Fibroblast of lung (primary cell): ENCODE results near the gene TMEM176B. TPM values are rescaled to one million over a fixed set of nuclear protein-coding genes. Genes with fewer than 3 reads are reported as not detected.

Source experiments
- DNase-seq, 2 donors: peaks; one replicate each; pipeline versions ENCODE4 v3.0.0 to v3.0.0-alpha.2; 2010; ENCODE audit warnings: low read depth in 2 of 2
- H2AFZ ChIP-seq: 2 replicates; pipeline ENCODE4 v1.5.1; 2012; ENCODE audit warnings: low read length, control low read depth, inconsistent platforms
- H3K27ac ChIP-seq: 2 replicates; pipeline ENCODE4 v1.5.1; 2011; ENCODE audit warnings: low read length, control low read depth; ENCODE audit not compliant: insufficient read depth
- H3K27me3 ChIP-seq: 2 replicates; pipeline ENCODE4 v1.5.1; 2011; ENCODE audit warnings: mild to moderate bottlenecking, low read length; ENCODE audit not compliant: control insufficient read depth, insufficient read depth
- H3K36me3 ChIP-seq: 2 replicates; pipeline ENCODE4 v1.5.1; 2011; ENCODE audit warnings: low read length; ENCODE audit not compliant: control insufficient read depth, insufficient read depth
- H3K4me1 ChIP-seq: 2 replicates; pipeline ENCODE4 v1.5.1; 2011; ENCODE audit warnings: low read length; ENCODE audit not compliant: control insufficient read depth, insufficient read depth; ENCODE audit errors: extremely low read depth
- H3K4me2 ChIP-seq: 2 replicates; pipeline ENCODE4 v1.5.1; 2011; ENCODE audit warnings: low read length, control low read depth; ENCODE audit not compliant: insufficient read depth; ENCODE audit errors: extremely low read depth
- H3K4me3 ChIP-seq, 4 experiments: fragments of 200-600 bp in 1 of 4; sonication (generic) in 1 of 4; replicated peaks in 1 of 4; 2 replicates each; pipeline ENCODE4 v1.5.1; 2011 to 2016; ENCODE audit warnings: low read length in 4 of 4, low read depth in 3 of 4, mild to moderate bottlenecking in 3 of 4, control low read depth in 2 of 4, inconsistent platforms in 1 of 4, mixed read lengths in 1 of 4; ENCODE audit not compliant: insufficient read depth in 1 of 4; ENCODE audit errors: control extremely low read depth in 1 of 4
- H3K79me2 ChIP-seq: 2 replicates; pipeline ENCODE4 v1.5.1; 2012; ENCODE audit warnings: mild to moderate bottlenecking, low read length, inconsistent platforms; ENCODE audit not compliant: control insufficient read depth, insufficient read depth
- H3K9ac ChIP-seq: 2 replicates; pipeline ENCODE4 v1.5.1; 2011; ENCODE audit warnings: mild to moderate bottlenecking, low read length, control low read depth; ENCODE audit not compliant: insufficient read depth
- H3K9me3 ChIP-seq: 2 replicates; pipeline ENCODE4 v1.5.1; 2012; ENCODE audit warnings: low read depth, low read length; ENCODE audit not compliant: control insufficient read depth, insufficient read depth
- H4K20me1 ChIP-seq: 2 replicates; pipeline ENCODE4 v1.5.1; 2011; ENCODE audit warnings: low read length; ENCODE audit not compliant: control insufficient read depth, insufficient read depth; ENCODE audit errors: extremely low read depth
- EZH2 ChIP-seq: IDR thresholded peaks from 2 replicates; pipeline ENCODE4 v1.5.1; 2012; ENCODE audit warnings: low read length, control low read depth, mild to moderate bottlenecking; ENCODE audit errors: missing control alignments
- polyA plus RNA-seq, 2 donors: library from polyadenylated mRNA; depleted of rRNA in 1 of 2; stranded (reverse) in 1 of 2; unstranded in 1 of 2; fragments of >200 nt; gene quantifications; 2 replicates each; pipeline ENCODE4 v1.2.1, GENCODE V29; 2011 to 2012; ENCODE audit warnings: missing spikeins in 1 of 2
- total RNA-seq: library from RNA; depleted of rRNA; stranded (reverse); fragments of >200 nt; gene quantifications from 2 replicates; pipeline ENCODE4 v1.2.1, GENCODE V29; 2014
- TF ChIP-seq, protein P1 (sequence below), 2 donors: IDR thresholded peaks in 1 of 2; conservative IDR thresholded peaks in 1 of 2; 1 replicate in 1 of 2; 2 replicates in 1 of 2; pipeline ENCODE4 v1.5.1; 2011 to 2012; ENCODE audit warnings: low read length in 2 of 2, control low read depth in 1 of 2, inconsistent platforms in 1 of 2, low read depth in 1 of 2, mild to moderate bottlenecking in 1 of 2

Gene TMEM176B
- total and polyA plus RNA-seq, 2 donors (not counting 1 experiment from before 2014, with no cell fraction given): 0.78 to 26.8 TPM

DNA sequence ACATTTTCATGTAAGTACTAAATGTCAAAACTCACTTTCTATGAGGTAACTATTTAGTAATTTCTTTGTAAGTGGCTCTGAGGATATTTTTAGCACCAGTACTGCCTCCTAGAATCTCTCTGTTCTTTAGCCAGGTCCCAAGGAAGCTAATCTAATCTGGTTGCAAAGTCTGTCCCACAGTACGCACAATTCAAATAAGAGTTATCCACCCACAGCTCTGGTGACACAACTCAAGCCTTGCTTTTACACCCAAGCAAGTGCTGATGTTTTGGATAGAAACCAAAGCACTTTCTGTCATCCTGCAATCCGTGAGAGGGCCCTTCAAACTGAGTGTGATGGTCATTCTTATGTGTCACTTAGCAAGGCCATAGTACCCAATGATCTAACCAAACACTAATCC, 48.5 kb downstream of the TMEM176B start:
- H4K20me1 ChIP-seq: no peaks in the 10 kb centered on the region
- H3K4me3 ChIP-seq: no peak overlapping the region
- H2AFZ ChIP-seq: no peak overlapping the region
- TF ChIP-seq, protein P1, sequence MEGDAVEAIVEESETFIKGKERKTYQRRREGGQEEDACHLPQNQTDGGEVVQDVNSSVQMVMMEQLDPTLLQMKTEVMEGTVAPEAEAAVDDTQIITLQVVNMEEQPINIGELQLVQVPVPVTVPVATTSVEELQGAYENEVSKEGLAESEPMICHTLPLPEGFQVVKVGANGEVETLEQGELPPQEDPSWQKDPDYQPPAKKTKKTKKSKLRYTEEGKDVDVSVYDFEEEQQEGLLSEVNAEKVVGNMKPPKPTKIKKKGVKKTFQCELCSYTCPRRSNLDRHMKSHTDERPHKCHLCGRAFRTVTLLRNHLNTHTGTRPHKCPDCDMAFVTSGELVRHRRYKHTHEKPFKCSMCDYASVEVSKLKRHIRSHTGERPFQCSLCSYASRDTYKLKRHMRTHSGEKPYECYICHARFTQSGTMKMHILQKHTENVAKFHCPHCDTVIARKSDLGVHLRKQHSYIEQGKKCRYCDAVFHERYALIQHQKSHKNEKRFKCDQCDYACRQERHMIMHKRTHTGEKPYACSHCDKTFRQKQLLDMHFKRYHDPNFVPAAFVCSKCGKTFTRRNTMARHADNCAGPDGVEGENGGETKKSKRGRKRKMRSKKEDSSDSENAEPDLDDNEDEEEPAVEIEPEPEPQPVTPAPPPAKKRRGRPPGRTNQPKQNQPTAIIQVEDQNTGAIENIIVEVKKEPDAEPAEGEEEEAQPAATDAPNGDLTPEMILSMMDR (conservative IDR thresholded peaks at IDR 0.05 in 1 of 2, IDR thresholded peaks at IDR 0.05 in 1 of 2; ENCODE audit: low read depth in 1 of 2, low read length in 2 of 2): no peak
- no peak for TF ChIP-seq EZH2
- H3K36me3 ChIP-seq: no peaks in the 10 kb centered on the region
- no peaks in the 10 kb centered on the region for H3K27me3 ChIP-seq
- H3K9me3 ChIP-seq: no peaks in the 10 kb centered on the region
- DNase-seq: no peak
- H3K4me2 ChIP-seq: no peak overlapping the region
- H3K27ac ChIP-seq: no peak overlapping the region
- H3K9ac ChIP-seq: no peak overlapping the region
- no peaks in the 10 kb centered on the region for H3K79me2 ChIP-seq
- no peaks in the 10 kb centered on the region for H3K4me1 ChIP-seq

DNA sequence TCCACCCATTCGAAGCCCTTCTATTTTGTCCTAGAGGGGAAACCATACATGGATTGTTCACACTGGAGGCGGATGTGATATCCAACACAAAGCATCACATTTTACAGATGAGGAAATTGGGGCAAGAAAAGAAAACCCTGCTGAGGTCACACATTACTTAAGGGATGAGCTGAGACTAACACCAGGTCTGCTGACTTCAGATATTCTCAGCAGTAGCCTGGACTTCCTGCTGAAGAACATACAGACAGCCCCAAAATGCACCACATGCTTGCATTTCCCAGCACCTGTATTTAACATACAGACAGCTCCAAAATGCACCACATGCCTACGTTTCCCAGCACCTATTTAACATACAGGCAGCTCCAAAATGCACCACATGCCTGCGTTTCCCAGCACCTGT, 51.8 kb downstream of the TMEM176B start:
- TF ChIP-seq, protein P1 (conservative IDR thresholded peaks at IDR 0.05 in 1 of 2, IDR thresholded peaks at IDR 0.05 in 1 of 2; ENCODE audit: low read depth in 1 of 2, low read length in 2 of 2): no peak
- TF ChIP-seq EZH2: no peak
- no peaks in the 10 kb centered on the region for H3K79me2 ChIP-seq
- H3K9me3 ChIP-seq: no peaks in the 10 kb centered on the region

DNA sequence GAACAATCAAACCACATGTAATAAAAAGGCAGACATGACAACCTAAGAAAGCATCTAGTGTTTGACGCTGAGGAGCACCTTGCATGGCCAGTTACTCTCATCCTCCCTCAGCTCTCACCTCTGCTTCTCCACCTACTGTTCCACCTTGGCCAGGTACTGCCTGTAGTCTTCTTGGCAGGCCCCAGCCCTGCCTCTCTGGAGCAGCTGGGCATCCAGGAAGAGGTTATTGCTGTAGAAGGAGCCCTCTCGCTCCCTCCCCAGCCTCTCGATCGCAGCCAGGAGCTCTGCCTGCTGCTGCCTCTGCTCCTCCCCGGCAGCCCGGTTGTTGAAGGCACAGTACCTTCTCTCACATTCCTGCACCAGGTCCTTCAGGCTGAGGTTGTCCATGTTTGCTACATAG, 53.2 kb downstream of the TMEM176B start:
- Histone ChIP-seq H3K27ac (no peak overlapping the region), H3K27me3 (no peaks in the 10 kb centered on the region), H3K9me3 (no peaks in the 10 kb centered on the region), H3K79me2 (no peaks in the 10 kb centered on the region), H3K36me3 (no peaks in the 10 kb centered on the region), H3K4me2 (no peak overlapping the region), H3K9ac (no peak overlapping the region), H2AFZ (no peak overlapping the region), H3K4me3 (no peak overlapping the region), H3K4me1 (no peaks in the 10 kb centered on the region), H4K20me1 (no peaks in the 10 kb centered on the region)
- TF ChIP-seq, protein P1 (conservative IDR thresholded peaks at IDR 0.05 in 1 of 2, IDR thresholded peaks at IDR 0.05 in 1 of 2; ENCODE audit: low read depth in 1 of 2, low read length in 2 of 2): no peak
- no peak for TF ChIP-seq EZH2
- DNase-seq: no peak

More for the DNA sequence above, 51.8 kb downstream of the TMEM176B start:
- Histone ChIP-seq H3K27ac (no peak overlapping the region), H3K27me3 (no peaks in the 10 kb centered on the region), H2AFZ (no peak overlapping the region), H4K20me1 (no peaks in the 10 kb centered on the region), H3K9ac (no peak overlapping the region), H3K4me3 (no peak overlapping the region), H3K36me3 (no peaks in the 10 kb centered on the region), H3K4me1 (no peaks in the 10 kb centered on the region), H3K4me2 (no peak overlapping the region)
- DNase-seq: no peak
